ENCODE measurements around the gene TEX29.

Gene TEX29

GRCh38 chr13:111346101-111346680 is 25.7 kb downstream of the TEX29 start:
- H3K27ac ChIP-seq, result no peak overlapping the region
- no peak for TF ChIP-seq CTCF (conservative IDR thresholded peaks at IDR 0.05)

- no peak for TF ChIP-seq CTCF (conservative IDR thresholded peaks at IDR 0.05)
These were observed 27.0 kb downstream of the TEX29 start for GRCh38 chr13:111347438-111347837.

GRCh38 chr13:111353508-111353907 is 33.1 kb downstream of the TEX29 start:
- H3K27ac ChIP-seq, result no peak overlapping the region
- TF ChIP-seq CTCF (conservative IDR thresholded peaks at IDR 0.05), result no peak

More at GRCh38 chr13:111347438-111347837, 27.0 kb downstream of the TEX29 start:
- H3K27ac ChIP-seq, result no peak overlapping the region

GRCh38 chr13:111354789-111355188 is 34.3 kb downstream of the TEX29 start:
- no peak for TF ChIP-seq CTCF (conservative IDR thresholded peaks at IDR 0.05)

GRCh38 chr13:111356795-111357194 is 36.4 kb downstream of the TEX29 start:
- no peak for TF ChIP-seq CTCF (conservative IDR thresholded peaks at IDR 0.05)
- no peak overlapping the region for H3K27ac ChIP-seq

More at GRCh38 chr13:111354789-111355188, 34.3 kb downstream of the TEX29 start:
- H3K27ac ChIP-seq, result no peak overlapping the region

GRCh38 chr13:111359237-111359915 is 38.9 kb downstream of the TEX29 start:
- no peak for TF ChIP-seq CTCF (conservative IDR thresholded peaks at IDR 0.05)
- no peak overlapping the region for H3K27ac ChIP-seq

GRCh38 chr13:111359930-111360329 is 39.5 kb downstream of the TEX29 start:
- H3K27ac ChIP-seq, result no peak overlapping the region
- TF ChIP-seq CTCF (conservative IDR thresholded peaks at IDR 0.05), result no peak

All from VCaP (cell line).